HG03159 (cell line): ENCODE results near the gene FRMD3.

Source experiments
- ATAC-seq: cut with Tn5 transposase; IDR thresholded peaks from one replicate; pipeline ENCODE4 v1.9.1; 2021; ENCODE audit warnings: mild to moderate bottlenecking, moderate library complexity; ENCODE audit not compliant: unreplicated experiment

The FRMD3 gene

GRCh38 chr9:83198371-83198770 lies 339.8 kb downstream of the FRMD3 start:
- ATAC-seq: no peak

DNA sequence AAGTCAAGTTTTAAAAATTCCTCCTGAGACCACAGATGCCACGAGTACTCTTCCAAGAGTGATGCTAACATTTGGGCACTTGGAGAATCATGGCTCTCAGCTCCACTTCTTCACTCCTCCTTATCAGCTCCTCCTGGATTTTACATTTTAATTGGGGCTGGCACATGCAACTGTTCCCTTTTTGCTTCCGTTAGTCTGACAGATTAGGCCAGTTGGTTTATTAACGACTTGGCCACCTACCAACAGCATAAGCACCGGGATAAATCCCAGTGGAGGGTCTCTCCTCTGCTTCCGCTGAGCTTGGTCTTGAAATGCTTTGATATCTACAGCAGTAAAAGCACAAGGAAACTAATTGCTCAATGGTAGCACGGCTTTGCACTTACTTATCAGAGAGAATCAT lies 340.6 kb downstream of the FRMD3 start:
- ATAC-seq: no peak

- no peak for ATAC-seq
Measured at GRCh38 chr9:83196946-83197345, 341.3 kb downstream of the FRMD3 start.
